Activated T-cell treated with anti-CD3 and anti-CD28 coated beads for 1 hour (primary cell): ENCODE results near the gene LGALSL.
"Not testable (repeated sequence)": the region's sequence is repeated elsewhere in the genome, so short reads cannot be mapped to it uniquely, and the experiment has no call there.

ENCODE experiments used
- DNase-seq: peaks from one replicate; pipeline ENCODE4 v3.0.0-alpha.2; 2020; ENCODE audit warnings: low read depth

LGALSL gene

GRCh38 chr2:64442801-64443429, 11.0 kb upstream of the LGALSL start:
- no peak for DNase-seq

DNA sequence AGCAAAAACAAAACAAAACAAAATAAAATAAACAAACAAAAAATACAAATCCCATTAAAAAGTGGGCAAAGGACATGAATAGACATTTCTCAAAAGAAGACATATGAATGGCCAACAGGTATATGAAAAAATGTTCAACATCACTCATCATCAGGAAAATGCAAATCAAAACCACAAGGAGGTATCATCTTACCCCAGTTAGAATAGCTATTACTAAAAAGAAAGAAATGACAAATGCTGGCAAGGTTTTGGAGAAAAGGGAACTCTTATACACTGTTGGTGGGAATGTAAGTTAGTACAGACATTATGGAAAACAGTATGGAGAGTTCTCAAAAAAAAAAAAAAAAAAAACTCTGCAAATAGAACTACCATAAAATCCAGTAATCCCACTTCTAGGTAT, 8.0 kb upstream of the LGALSL start:
- DNase-seq, result not testable (repeated sequence)

DNA sequence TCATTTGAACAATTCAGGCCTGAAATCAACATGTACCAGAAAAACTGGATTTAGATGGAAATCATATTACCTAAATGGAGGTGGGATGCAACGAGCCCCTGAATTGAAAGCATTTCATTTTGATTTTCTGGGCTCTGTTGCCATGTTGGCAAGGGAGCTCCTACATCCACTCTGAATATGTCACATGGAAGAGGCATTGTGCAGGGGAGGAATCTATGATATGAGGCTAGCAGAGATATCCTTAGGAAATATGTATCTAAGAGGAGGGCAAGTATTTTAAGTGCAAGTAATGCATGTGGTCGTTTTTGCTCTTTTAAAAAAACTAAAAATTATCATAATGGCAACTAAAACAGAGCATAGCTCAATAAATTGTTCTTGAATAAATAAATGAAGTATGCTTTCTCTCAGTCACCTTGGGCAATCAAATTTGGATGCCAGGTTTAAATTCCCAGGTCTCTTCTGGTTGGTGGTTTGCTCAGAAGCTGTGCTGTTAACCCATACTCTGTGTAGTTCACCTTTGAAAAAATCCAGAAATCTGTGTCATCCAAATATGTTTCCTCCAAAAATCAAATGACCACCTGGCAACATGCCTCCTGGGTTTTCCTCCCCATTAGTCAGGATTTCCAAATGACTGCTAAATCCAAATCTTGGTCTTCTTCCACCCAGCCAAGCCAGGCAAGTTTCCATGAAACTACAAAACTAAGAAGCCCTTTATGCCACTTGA, 6.5 kb upstream of the LGALSL start:
- no peak for DNase-seq

- DNase-seq, result no peak
Measured at GRCh38 chr2:64448041-64448426, 5.9 kb upstream of the LGALSL start.

DNA sequence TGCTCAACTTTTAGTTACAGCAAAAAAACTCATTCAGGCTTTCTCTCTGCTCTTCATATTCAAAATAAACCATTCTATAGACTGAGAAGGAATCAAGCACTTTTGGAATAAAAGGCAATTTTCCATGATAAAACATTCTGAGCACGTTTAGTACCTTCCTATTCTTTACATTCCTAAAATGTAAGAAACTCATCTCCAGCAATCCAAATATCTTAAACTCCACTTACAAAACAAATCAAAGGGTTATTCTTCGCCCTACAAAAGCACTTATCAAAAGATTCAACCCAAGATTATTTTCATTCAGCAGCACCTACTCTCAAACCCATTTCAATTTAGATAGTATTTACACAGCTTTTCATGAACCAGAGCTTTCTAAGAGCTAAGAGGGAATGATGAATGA, 2.9 kb upstream of the LGALSL start:
- no peak for DNase-seq

GRCh38 chr2:64454386-64455332, 697 bp downstream of the LGALSL start:
- peak; percentile 24 for DNase-seq

- no peak for DNase-seq
Measured at GRCh38 chr2:64455545-64455944, 1.6 kb downstream of the LGALSL start.

GRCh38 chr2:64456293-64456692, 2.3 kb downstream of the LGALSL start:
- DNase-seq, result no peak

GRCh38 chr2:64457524-64457923, 3.6 kb downstream of the LGALSL start:
- no peak for DNase-seq

DNA sequence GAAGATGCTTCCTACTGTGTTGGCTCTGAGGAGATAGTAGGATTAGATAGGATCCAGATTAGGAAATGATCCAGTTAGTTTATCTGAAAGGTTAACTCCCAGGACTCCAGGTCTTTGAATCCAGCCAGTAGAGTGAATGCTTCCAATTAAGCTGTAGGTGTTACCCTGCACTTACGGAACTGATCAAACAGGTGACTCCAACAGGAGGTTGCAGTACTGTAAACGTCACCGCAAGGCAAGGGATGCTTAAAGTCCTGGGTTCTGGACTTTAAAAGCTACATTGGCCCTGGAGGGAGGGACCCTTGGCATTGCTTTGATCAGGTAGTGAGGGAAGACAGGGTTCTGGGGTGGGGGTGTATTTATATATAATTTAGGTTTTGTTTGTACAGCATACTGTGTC, 5.6 kb downstream of the LGALSL start:
- DNase-seq, result no peak

- DNase-seq, result no peak
Measured at GRCh38 chr2:64460330-64460729, 6.4 kb downstream of the LGALSL start.

DNA sequence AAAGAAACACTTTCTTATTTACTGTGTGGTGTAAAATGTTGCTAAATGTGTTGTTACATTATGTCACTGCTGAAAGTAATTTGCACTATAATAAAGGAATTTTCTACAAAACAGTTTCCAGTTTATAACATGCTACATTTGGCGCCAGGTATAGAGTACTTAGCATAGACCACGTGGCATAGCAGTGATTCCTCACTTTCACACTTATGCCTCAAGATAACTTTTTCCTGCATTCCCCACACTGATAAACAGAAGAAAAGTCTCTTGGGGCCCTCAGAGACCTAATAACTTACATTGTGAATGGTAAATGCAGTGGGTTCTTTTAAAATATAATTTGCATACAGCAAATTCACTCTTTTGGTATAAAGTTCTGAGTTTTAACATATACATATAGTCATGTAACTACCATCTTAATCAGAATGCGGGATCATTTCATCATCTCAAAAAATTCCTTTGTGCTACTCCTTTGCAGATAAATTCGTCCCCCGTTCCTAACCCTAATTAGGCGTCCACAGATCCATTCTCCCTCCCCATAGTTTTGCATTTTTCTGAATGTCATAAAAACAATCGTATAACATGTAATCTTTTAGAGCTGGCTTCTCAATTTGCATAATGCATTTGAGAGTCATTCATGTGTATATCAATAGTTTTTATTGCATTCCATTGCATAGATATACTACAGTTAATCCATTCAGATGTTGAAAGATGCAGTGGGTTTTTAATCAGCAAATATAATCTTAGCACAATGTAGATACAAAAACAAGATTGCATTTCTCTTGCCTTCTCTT, 7.5 kb downstream of the LGALSL start:
- DNase-seq, result no peak

DNA sequence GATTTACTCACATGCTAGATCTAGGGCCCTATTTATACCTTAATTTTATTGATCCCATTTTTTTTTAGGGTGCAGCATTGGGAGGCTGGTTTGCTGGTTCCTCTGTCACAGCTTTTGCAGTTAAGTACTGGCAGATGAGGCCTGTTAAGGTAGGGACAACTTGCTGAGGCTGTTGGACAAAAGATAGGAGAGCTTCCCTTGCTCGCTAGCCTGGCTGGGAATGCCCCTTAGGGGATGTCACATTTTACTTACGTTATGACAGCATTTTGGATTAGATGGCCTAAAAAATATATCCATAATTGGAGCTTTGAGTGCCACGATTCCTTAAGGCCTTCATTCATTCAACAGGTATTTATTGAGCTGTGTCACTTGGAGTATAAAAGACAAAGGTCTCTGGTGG, 8.2 kb downstream of the LGALSL start:
- no peak for DNase-seq

DNA sequence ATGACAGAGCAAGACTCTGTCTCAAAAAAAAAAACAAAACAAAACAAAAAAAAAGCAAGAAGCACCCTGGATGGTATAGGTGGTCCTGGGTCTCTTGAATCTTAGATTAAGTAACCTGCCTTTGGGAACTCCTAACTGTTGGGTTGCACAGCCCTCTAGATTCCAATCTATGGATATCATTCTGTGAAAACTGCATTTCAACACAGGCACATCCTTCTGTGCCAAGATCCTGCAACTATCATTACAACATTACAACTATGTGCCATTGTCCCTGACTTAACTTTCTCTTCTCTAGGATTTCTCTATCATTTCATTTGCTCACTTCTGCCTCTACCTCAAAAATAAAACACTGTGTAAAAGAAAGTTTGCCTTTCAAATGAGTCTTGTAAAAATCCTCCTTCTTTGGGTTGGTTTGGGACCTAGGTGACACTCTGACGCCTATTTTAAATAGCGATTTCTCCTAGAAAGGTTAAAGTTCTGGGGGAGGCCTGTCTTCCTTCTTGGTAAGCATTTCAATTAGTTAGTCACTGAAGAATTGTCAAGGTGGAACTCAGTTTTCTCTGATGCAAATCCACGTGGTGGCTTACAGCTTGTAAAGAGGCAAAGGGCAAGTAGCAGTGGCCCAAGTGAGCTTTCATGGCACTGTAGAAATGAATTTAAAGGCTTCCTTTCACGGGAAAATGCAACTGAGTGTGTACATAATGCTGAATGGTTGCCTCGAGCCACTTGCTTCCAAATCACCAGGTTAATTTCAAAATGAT, 9.2 kb downstream of the LGALSL start:
- no peak for DNase-seq

- no peak for DNase-seq
Measured at GRCh38 chr2:64463781-64464180, 9.8 kb downstream of the LGALSL start.

- no peak for DNase-seq
Measured at GRCh38 chr2:64466478-64467085, 12.6 kb downstream of the LGALSL start.

DNA sequence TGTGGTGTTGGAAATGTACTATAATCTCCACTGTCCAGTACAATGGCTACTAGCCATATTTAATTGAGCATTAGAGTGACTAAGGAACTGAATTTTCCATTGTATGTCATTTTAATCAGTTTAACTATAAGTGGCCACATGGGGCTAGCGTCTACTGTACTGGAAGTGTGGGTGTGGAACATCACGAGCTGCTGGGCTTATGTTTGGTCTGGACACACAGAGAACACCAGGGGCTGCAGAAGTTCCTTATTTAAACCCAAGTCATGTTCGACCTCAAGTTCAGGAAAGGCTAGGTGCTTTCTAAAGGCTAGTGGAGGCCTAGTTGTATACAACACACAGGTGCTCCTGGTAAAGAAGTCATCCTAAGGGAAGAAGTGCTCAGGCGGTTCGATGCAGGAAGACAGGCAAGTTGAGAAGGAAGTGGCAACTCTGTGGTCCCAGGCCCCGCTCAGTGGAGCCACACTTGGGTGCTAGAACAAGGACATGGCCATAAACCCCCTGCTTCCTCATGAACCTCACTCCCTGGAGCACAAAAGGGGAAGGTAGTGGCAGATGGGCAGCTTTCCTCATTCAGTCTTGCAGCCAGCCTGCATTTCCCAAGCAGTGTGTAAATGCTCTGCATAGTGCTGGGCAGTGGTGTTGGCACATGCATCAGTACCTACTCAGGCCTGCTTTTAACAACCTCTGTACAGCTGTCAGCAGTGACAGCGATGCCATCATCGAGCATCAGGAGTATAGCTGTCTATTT, 13.3 kb downstream of the LGALSL start:
- no peak for DNase-seq

DNA sequence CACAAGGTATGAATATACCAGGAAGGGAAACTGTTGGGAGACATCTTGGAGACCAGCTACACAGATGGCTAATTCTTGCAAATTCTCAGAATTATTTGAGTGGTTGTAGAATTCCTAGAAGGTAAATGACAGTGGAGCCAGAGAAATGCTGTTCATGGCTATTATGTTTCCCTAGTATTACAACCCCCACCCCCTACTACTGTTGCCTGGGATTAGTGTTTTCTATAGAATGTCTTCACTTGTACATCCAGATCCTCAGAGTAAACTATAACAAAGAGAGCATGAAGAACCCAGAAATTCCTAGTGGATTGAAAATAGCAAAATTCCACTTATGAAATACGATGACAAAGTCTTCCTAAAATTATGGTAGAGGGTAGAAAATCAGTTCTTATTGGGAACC, 15.3 kb downstream of the LGALSL start:
- no peak for DNase-seq

GRCh38 chr2:64470071-64470470, 16.1 kb downstream of the LGALSL start:
- no peak for DNase-seq

DNA sequence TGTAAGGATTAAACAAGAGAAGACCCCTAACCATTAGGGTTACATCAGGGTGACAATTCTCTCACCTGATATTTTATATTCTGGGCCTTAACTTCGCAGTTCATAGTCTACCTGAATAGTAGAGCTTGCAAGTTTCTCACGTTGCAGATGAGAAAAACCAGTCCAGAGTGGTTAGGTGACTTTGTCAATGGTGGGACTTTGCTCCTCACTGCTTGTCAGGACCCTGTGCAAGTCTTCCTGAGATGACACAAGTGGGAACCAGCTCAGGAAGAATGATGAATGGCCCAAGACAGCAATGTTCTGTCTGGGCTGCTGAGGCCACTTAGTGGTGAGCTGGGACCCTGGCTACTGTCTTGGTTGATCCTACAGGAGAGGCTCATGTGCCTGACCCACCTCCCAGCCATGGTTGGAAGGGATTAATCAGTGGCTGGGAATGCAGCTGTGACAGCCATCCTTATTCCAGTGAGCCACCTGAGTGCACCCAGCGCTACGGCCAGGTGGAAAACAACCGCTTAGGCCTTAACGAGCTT, 16.9 kb downstream of the LGALSL start:
- no peak for DNase-seq
